GM18861 (cell line): Measurements from ENCODE around the gene CYTL1.
"Not testable (repeated sequence)": the region's sequence is repeated elsewhere in the genome, so short reads cannot be mapped to it uniquely, and the experiment has no call there.

Experiments used
- ATAC-seq: cut with Tn5 transposase; IDR thresholded peaks from one replicate; pipeline ENCODE4 v1.9.1; 2021; ENCODE audit not compliant: unreplicated experiment

The CYTL1 gene

GRCh38 chr4:5019274-5019673 lies at the start of gene CYTL1:
CYTL1 (minus strand) TSS chr4:5019458; CDS start chr4:5019445, 13 bp downstream.
- ATAC-seq: no peak

GRCh38 chr4:5067908-5068307 lies 48.6 kb upstream of the CYTL1 start:
- ATAC-seq: no peak

- not testable (repeated sequence) for ATAC-seq
Measured at GRCh38 chr4:5066968-5067367, 47.7 kb upstream of the CYTL1 start.

GRCh38 chr4:5066101-5066500 lies 46.8 kb upstream of the CYTL1 start:
- no peak for ATAC-seq

- ATAC-seq: no peak
Measured at GRCh38 chr4:5055411-5055810, 36.2 kb upstream of the CYTL1 start.

GRCh38 chr4:5054532-5054931 lies 35.3 kb upstream of the CYTL1 start:
- ATAC-seq: no peak

GRCh38 chr4:5052726-5053425 lies 33.6 kb upstream of the CYTL1 start:
- ATAC-seq: no peak

- no peak for ATAC-seq
Measured at GRCh38 chr4:5052204-5052702, 33.0 kb upstream of the CYTL1 start.

- ATAC-seq: no peak
Measured at GRCh38 chr4:5051278-5052203, 32.3 kb upstream of the CYTL1 start, which contains the start of gene STK32B. STK32B (plus strand) TSS chr4:5051480.

GRCh38 chr4:5050520-5051277 lies 31.4 kb upstream of the CYTL1 start:
- no peak for ATAC-seq

GRCh38 chr4:5048721-5049120 lies 29.5 kb upstream of the CYTL1 start:
- no peak for ATAC-seq

GRCh38 chr4:5045097-5045496 lies 25.8 kb upstream of the CYTL1 start:
- no peak for ATAC-seq

GRCh38 chr4:5044341-5044740 lies 25.1 kb upstream of the CYTL1 start:
- no peak for ATAC-seq

- ATAC-seq: no peak
Measured at GRCh38 chr4:5043579-5043978, 24.3 kb upstream of the CYTL1 start.

- no peak for ATAC-seq
Measured at GRCh38 chr4:5041699-5042098, 22.4 kb upstream of the CYTL1 start.

GRCh38 chr4:5040856-5041620 lies 21.8 kb upstream of the CYTL1 start:
- ATAC-seq: no peak

- no peak for ATAC-seq
Measured at GRCh38 chr4:5039800-5040199, 20.5 kb upstream of the CYTL1 start.

- no peak for ATAC-seq
Measured at GRCh38 chr4:5037553-5038551, 18.6 kb upstream of the CYTL1 start.

- ATAC-seq: no peak
Measured at GRCh38 chr4:5036239-5036638, 17.0 kb upstream of the CYTL1 start.
